ENCODE measurements around the gene SATB2. TPM values are rescaled to one million over a fixed set of nuclear protein-coding genes. Genes with fewer than 3 reads are reported as not detected.

SATB2 gene
- polyA plus RNA-seq, 3 donors from 2014 or later = 0.07 TPM; not detected in 2

- no peak for DNase-seq
- H3K36me3 Mint-ChIP-seq = no peaks in the 10 kb centered on the region
- no peak overlapping the region for H3K4me3 Mint-ChIP-seq
- peaks cover 5 to 11% of the 10 kb centered on the region in 2 donors for H3K4me1 Mint-ChIP-seq
- H3K9me3 Mint-ChIP-seq = peaks cover 0 to 14% (median 2%) of the 10 kb centered on the region in 6 donors
- H3K27ac Mint-ChIP-seq = no peak overlapping the region
- peaks cover 28 to 46% (median 30%) of the 10 kb centered on the region in 3 donors for H3K27me3 Mint-ChIP-seq (ENCODE audit: low read depth in 3 of 3)
Observed at GRCh38 chr2:199470672-199471442, 13.1 kb upstream of the SATB2 start.

GRCh38 chr2:199470361-199470671, 12.6 kb upstream of the SATB2 start:
- Mint-ChIP-seq H3K36me3 (no peaks in the 10 kb centered on the region), H3K27me3 (ENCODE audit: low read depth in 3 of 3) (peaks cover 31 to 50% (median 35%) of the 10 kb centered on the region in 3 donors), H3K4me1 (peaks cover 5 to 13% of the 10 kb centered on the region in 2 donors), H3K9me3 (peaks cover 0 to 14% (median 2%) of the 10 kb centered on the region in 6 donors), H3K27ac (no peak overlapping the region), H3K4me3 (peak overlapping the region in 1 of 5 donors; percentile 7)
- DNase-seq = no peak

- no peak for DNase-seq
- peaks cover 6 to 19% of the 10 kb centered on the region in 2 donors for H3K4me1 Mint-ChIP-seq
- no peaks in the 10 kb centered on the region for H3K36me3 Mint-ChIP-seq
- H3K4me3 Mint-ChIP-seq = peak overlapping the region in 3 of 5 donors; percentile 7 to 43 (median 18)
- H3K27ac Mint-ChIP-seq = no peak overlapping the region
- peaks cover 0 to 18% (median 2%) of the 10 kb centered on the region in 6 donors for H3K9me3 Mint-ChIP-seq
- H3K27me3 Mint-ChIP-seq (ENCODE audit: low read depth in 3 of 3) = peaks cover 37 to 54% (median 38%) of the 10 kb centered on the region in 3 donors
Observed at GRCh38 chr2:199469514-199470360, 12.0 kb upstream of the SATB2 start.

- Mint-ChIP-seq H3K27ac (no peak overlapping the region), H3K36me3 (no peaks in the 10 kb centered on the region), H3K4me3 (peak overlapping the region in 4 of 5 donors; percentile 17 to 43 (median 30)), H3K9me3 (peaks cover 0 to 18% (median 2%) of the 10 kb centered on the region in 6 donors), H3K27me3 (ENCODE audit: low read depth in 3 of 3) (peaks cover 38 to 59% (median 41%) of the 10 kb centered on the region in 3 donors), H3K4me1 (peaks cover 8 to 19% of the 10 kb centered on the region in 2 donors)
- DNase-seq = no peak
Observed at GRCh38 chr2:199468561-199469513, 11.1 kb upstream of the SATB2 start.

GRCh38 chr2:199467066-199467822, 9.5 kb upstream of the SATB2 start:
- Mint-ChIP-seq H3K36me3 (no peaks in the 10 kb centered on the region), H3K4me3 (peak overlapping the region in 1 of 5 donors; percentile 5), H3K9me3 (peaks cover 0 to 18% (median 2%) of the 10 kb centered on the region in 6 donors), H3K4me1 (peaks cover 12 to 19% of the 10 kb centered on the region in 2 donors), H3K27me3 (ENCODE audit: low read depth in 3 of 3) (peaks cover 40 to 61% (median 45%) of the 10 kb centered on the region in 3 donors), H3K27ac (no peak overlapping the region)
- no peak for DNase-seq

GRCh38 chr2:199466692-199467065, 8.9 kb upstream of the SATB2 start:
- Mint-ChIP-seq H3K4me3 (peak overlapping the region in 1 of 5 donors; percentile 5), H3K9me3 (peaks cover 0 to 18% (median 2%) of the 10 kb centered on the region in 6 donors), H3K4me1 (peaks cover 12 to 19% of the 10 kb centered on the region in 2 donors), H3K36me3 (no peaks in the 10 kb centered on the region), H3K27me3 (ENCODE audit: low read depth in 3 of 3) (peaks cover 40 to 57% (median 42%) of the 10 kb centered on the region in 3 donors), H3K27ac (no peak overlapping the region)
- DNase-seq = no peak

GRCh38 chr2:199465988-199466691, 8.4 kb upstream of the SATB2 start:
- DNase-seq = no peak
- Mint-ChIP-seq H3K36me3 (no peaks in the 10 kb centered on the region), H3K27ac (no peak overlapping the region), H3K9me3 (peaks cover 0 to 18% (median 2%) of the 10 kb centered on the region in 6 donors), H3K27me3 (ENCODE audit: low read depth in 3 of 3) (peaks cover 42 to 60% (median 44%) of the 10 kb centered on the region in 3 donors), H3K4me1 (peaks cover 12 to 19% of the 10 kb centered on the region in 2 donors), H3K4me3 (no peak overlapping the region)

- H3K36me3 Mint-ChIP-seq = no peaks in the 10 kb centered on the region
Observed at GRCh38 chr2:199465390-199465789, 7.7 kb upstream of the SATB2 start.

GRCh38 chr2:199464606-199465352, 7.0 kb upstream of the SATB2 start:
- DNase-seq = no peak
- no peaks in the 10 kb centered on the region for H3K36me3 Mint-ChIP-seq
- peaks cover 18 to 32% of the 10 kb centered on the region in 2 donors for H3K4me1 Mint-ChIP-seq
- peaks cover 52 to 61% (median 52%) of the 10 kb centered on the region in 3 donors for H3K27me3 Mint-ChIP-seq (ENCODE audit: low read depth in 3 of 3)
- no peak overlapping the region for H3K27ac Mint-ChIP-seq
- peak overlapping the region in 4 of 5 donors; percentile 26 to 75 (median 50) for H3K4me3 Mint-ChIP-seq
- H3K9me3 Mint-ChIP-seq = peaks cover 0 to 26% (median 4%) of the 10 kb centered on the region in 6 donors

More at GRCh38 chr2:199465390-199465789, 7.7 kb upstream of the SATB2 start:
- Mint-ChIP-seq H3K4me1 (peaks cover 14 to 26% of the 10 kb centered on the region in 2 donors), H3K4me3 (peak overlapping the region in 2 of 5 donors; percentile 69 to 75), H3K27me3 (ENCODE audit: low read depth in 3 of 3) (peaks cover 47 to 60% (median 50%) of the 10 kb centered on the region in 3 donors), H3K9me3 (peaks cover 0 to 20% (median 4%) of the 10 kb centered on the region in 6 donors), H3K27ac (no peak overlapping the region)
- DNase-seq = no peak

GRCh38 chr2:199463708-199464605, 6.2 kb upstream of the SATB2 start:
- Mint-ChIP-seq H3K27me3 (ENCODE audit: low read depth in 3 of 3) (peaks cover 56 to 67% (median 58%) of the 10 kb centered on the region in 3 donors), H3K27ac (no peak overlapping the region), H3K9me3 (peaks cover 0 to 27% (median 5%) of the 10 kb centered on the region in 6 donors), H3K36me3 (no peaks in the 10 kb centered on the region), H3K4me3 (peak overlapping the region in 4 of 5 donors; percentile 9 to 63 (median 34)), H3K4me1 (peaks cover 18 to 29% of the 10 kb centered on the region in 2 donors)
- no peak for DNase-seq
